ENCODE results near the gene ADGRB3.

Gene ADGRB3

GRCh38 chr6:68704485-68704884, 69.4 kb downstream of the ADGRB3 start:
- H2BK120ac ChIP-seq (ENCODE audit: low read depth, low read length) = no peak overlapping the region
- no peaks in the 10 kb centered on the region for H3K36me3 ChIP-seq (replicated peaks in 1 of 2; ENCODE audit: control insufficient read depth in 2 of 2, insufficient read depth in 2 of 2, low read length in 2 of 2)
- no peak overlapping the region for H3K23ac ChIP-seq (ENCODE audit: low read depth, low read length, poor library complexity)
- no peak overlapping the region for H3K9ac ChIP-seq (ENCODE audit: low read depth, low read length, poor library complexity)
- H3K27ac ChIP-seq (replicated peaks; ENCODE audit: low read length) = no peak overlapping the region
- no peaks in the 10 kb centered on the region for H3K79me1 ChIP-seq (ENCODE audit: low read depth, low read length)
- no peaks in the 10 kb centered on the region for H3K27me3 ChIP-seq (ENCODE audit: control insufficient read depth in 3 of 3, insufficient read depth in 3 of 3, low read depth in 1 of 3, low read length in 3 of 3)
- H4K91ac ChIP-seq (ENCODE audit: low read depth, low read length, poor library complexity) = no peak overlapping the region
- no peaks in the 10 kb centered on the region for H3K9me3 ChIP-seq (replicated peaks in 1 of 2; ENCODE audit: control insufficient read depth in 2 of 2, insufficient read depth in 1 of 2, low read depth in 1 of 2, low read length in 2 of 2)
- no peak overlapping the region for H4K8ac ChIP-seq (ENCODE audit: low read depth, low read length)
- DNase-seq (ENCODE audit: low spot score) = no peak
- H2BK12ac ChIP-seq (ENCODE audit: low read length) = no peak overlapping the region
- H3K14ac ChIP-seq (ENCODE audit: low read length) = no peak overlapping the region
- peaks cover 0 to 3% of the 10 kb centered on the region in 2 donors for H3K4me1 ChIP-seq (ENCODE audit: control insufficient read depth in 2 of 2, insufficient read depth in 1 of 2, low read depth in 1 of 2, low read length in 2 of 2)
- H2AFZ ChIP-seq (ENCODE audit: low read length) = no peak overlapping the region
- no peak overlapping the region for H2AK5ac ChIP-seq (ENCODE audit: low read depth, low read length)
- H3K18ac ChIP-seq (ENCODE audit: low read length) = no peak overlapping the region
- H2BK5ac ChIP-seq (ENCODE audit: low read length) = no peak overlapping the region
- H3K4me2 ChIP-seq (ENCODE audit: insufficient read depth, low read length, poor library complexity, severe bottlenecking) = no peak overlapping the region
- no peak overlapping the region for H3K4ac ChIP-seq (ENCODE audit: low read length)
- H3K4me3 ChIP-seq (ENCODE audit: low read length in 2 of 2) = no peak overlapping the region
- no peak overlapping the region for H2BK15ac ChIP-seq (ENCODE audit: low read length)

GRCh38 chr6:68709091-68709490, 74.0 kb downstream of the ADGRB3 start:
- H3K14ac ChIP-seq (ENCODE audit: low read length) = no peak overlapping the region
- H2AK5ac ChIP-seq (ENCODE audit: low read depth, low read length) = no peak overlapping the region
- H2BK120ac ChIP-seq (ENCODE audit: low read depth, low read length) = no peak overlapping the region
- peaks cover 1 to 4% of the 10 kb centered on the region in 2 donors for H3K4me1 ChIP-seq (ENCODE audit: control insufficient read depth in 2 of 2, insufficient read depth in 1 of 2, low read depth in 1 of 2, low read length in 2 of 2)
- no peak overlapping the region for H3K9ac ChIP-seq (ENCODE audit: low read depth, low read length, poor library complexity)
- no peaks in the 10 kb centered on the region for H3K36me3 ChIP-seq (replicated peaks in 1 of 2; ENCODE audit: control insufficient read depth in 2 of 2, insufficient read depth in 2 of 2, low read length in 2 of 2)
- no peak overlapping the region for H3K4ac ChIP-seq (ENCODE audit: low read length)
- no peak overlapping the region for H2BK5ac ChIP-seq (ENCODE audit: low read length)
- H2AFZ ChIP-seq (ENCODE audit: low read length) = no peak overlapping the region
- no peak overlapping the region for H3K4me2 ChIP-seq (ENCODE audit: insufficient read depth, low read length, poor library complexity, severe bottlenecking)
- no peak for DNase-seq (ENCODE audit: low spot score)
- H3K4me3 ChIP-seq (ENCODE audit: low read length in 2 of 2) = no peak overlapping the region
- H3K23ac ChIP-seq (ENCODE audit: low read depth, low read length, poor library complexity) = no peak overlapping the region
- H3K27ac ChIP-seq (replicated peaks; ENCODE audit: low read length) = no peak overlapping the region
- no CpG with 5 or more reads among the region's 2 CpGs for WGBS, 2 donors (ENCODE audit: extremely low coverage in 2 of 2, insufficient read length in 2 of 2, insufficient replicate concordance in 1 of 2)
- H2BK15ac ChIP-seq (ENCODE audit: low read length) = no peak overlapping the region
- no peak overlapping the region for H4K8ac ChIP-seq (ENCODE audit: low read depth, low read length)
- no peak overlapping the region for H4K91ac ChIP-seq (ENCODE audit: low read depth, low read length, poor library complexity)
- no peaks in the 10 kb centered on the region for H3K79me1 ChIP-seq (ENCODE audit: low read depth, low read length)
- no peak overlapping the region for H3K18ac ChIP-seq (ENCODE audit: low read length)
- H3K27me3 ChIP-seq (ENCODE audit: control insufficient read depth in 3 of 3, insufficient read depth in 3 of 3, low read depth in 1 of 3, low read length in 3 of 3) = no peaks in the 10 kb centered on the region
- H3K9me3 ChIP-seq (replicated peaks in 1 of 2; ENCODE audit: control insufficient read depth in 2 of 2, insufficient read depth in 1 of 2, low read depth in 1 of 2, low read length in 2 of 2) = no peaks in the 10 kb centered on the region
- H2BK12ac ChIP-seq (ENCODE audit: low read length) = no peak overlapping the region

- no peak overlapping the region for H3K4ac ChIP-seq (ENCODE audit: low read length)
These were observed 74.8 kb downstream of the ADGRB3 start for GRCh38 chr6:68709882-68710281.

GRCh38 chr6:68710496-68710895, 75.4 kb downstream of the ADGRB3 start:
- no CpG with 5 or more reads among the region's 3 CpGs for WGBS, 2 donors (ENCODE audit: extremely low coverage in 2 of 2, insufficient read length in 2 of 2, insufficient replicate concordance in 1 of 2)

More at GRCh38 chr6:68709882-68710281, 74.8 kb downstream of the ADGRB3 start:
- Histone ChIP-seq H3K27me3 (ENCODE audit: control insufficient read depth in 3 of 3, insufficient read depth in 3 of 3, low read depth in 1 of 3, low read length in 3 of 3) (no peaks in the 10 kb centered on the region), H3K23ac (ENCODE audit: low read depth, low read length, poor library complexity) (no peak overlapping the region), H3K9me3 (replicated peaks in 1 of 2; ENCODE audit: control insufficient read depth in 2 of 2, insufficient read depth in 1 of 2, low read depth in 1 of 2, low read length in 2 of 2) (no peaks in the 10 kb centered on the region), H3K27ac (replicated peaks; ENCODE audit: low read length) (no peak overlapping the region), H3K18ac (ENCODE audit: low read length) (no peak overlapping the region), H4K8ac (ENCODE audit: low read depth, low read length) (no peak overlapping the region), H3K9ac (ENCODE audit: low read depth, low read length, poor library complexity) (no peak overlapping the region), H3K4me2 (ENCODE audit: insufficient read depth, low read length, poor library complexity, severe bottlenecking) (no peak overlapping the region), H3K4me3 (ENCODE audit: low read length in 2 of 2) (no peak overlapping the region), H3K14ac (ENCODE audit: low read length) (no peak overlapping the region), H3K79me1 (ENCODE audit: low read depth, low read length) (no peaks in the 10 kb centered on the region), H4K91ac (ENCODE audit: low read depth, low read length, poor library complexity) (no peak overlapping the region), H2AK5ac (ENCODE audit: low read depth, low read length) (no peak overlapping the region), H3K36me3 (replicated peaks in 1 of 2; ENCODE audit: control insufficient read depth in 2 of 2, insufficient read depth in 2 of 2, low read length in 2 of 2) (no peaks in the 10 kb centered on the region), H2BK5ac (ENCODE audit: low read length) (no peak overlapping the region), H3K4me1 (ENCODE audit: control insufficient read depth in 2 of 2, insufficient read depth in 1 of 2, low read depth in 1 of 2, low read length in 2 of 2) (peaks cover 1 to 4% of the 10 kb centered on the region in 2 donors), H2BK12ac (ENCODE audit: low read length) (no peak overlapping the region), H2AFZ (ENCODE audit: low read length) (no peak overlapping the region), H2BK15ac (ENCODE audit: low read length) (no peak overlapping the region), H2BK120ac (ENCODE audit: low read depth, low read length) (no peak overlapping the region)
- no peak for DNase-seq (ENCODE audit: low spot score)

More at GRCh38 chr6:68710496-68710895, 75.4 kb downstream of the ADGRB3 start:
- Histone ChIP-seq H4K91ac (ENCODE audit: low read depth, low read length, poor library complexity) (no peak overlapping the region), H3K36me3 (replicated peaks in 1 of 2; ENCODE audit: control insufficient read depth in 2 of 2, insufficient read depth in 2 of 2, low read length in 2 of 2) (no peaks in the 10 kb centered on the region), H3K9ac (ENCODE audit: low read depth, low read length, poor library complexity) (no peak overlapping the region), H3K27ac (replicated peaks; ENCODE audit: low read length) (no peak overlapping the region), H2AK5ac (ENCODE audit: low read depth, low read length) (no peak overlapping the region), H2BK5ac (ENCODE audit: low read length) (no peak overlapping the region), H3K23ac (ENCODE audit: low read depth, low read length, poor library complexity) (no peak overlapping the region), H2AFZ (ENCODE audit: low read length) (no peak overlapping the region), H3K4me1 (ENCODE audit: control insufficient read depth in 2 of 2, insufficient read depth in 1 of 2, low read depth in 1 of 2, low read length in 2 of 2) (peaks cover 1 to 4% of the 10 kb centered on the region in 2 donors), H3K4ac (ENCODE audit: low read length) (no peak overlapping the region), H3K79me1 (ENCODE audit: low read depth, low read length) (no peaks in the 10 kb centered on the region), H4K8ac (ENCODE audit: low read depth, low read length) (no peak overlapping the region), H3K14ac (ENCODE audit: low read length) (no peak overlapping the region), H3K4me2 (ENCODE audit: insufficient read depth, low read length, poor library complexity, severe bottlenecking) (no peak overlapping the region), H2BK12ac (ENCODE audit: low read length) (no peak overlapping the region), H3K18ac (ENCODE audit: low read length) (no peak overlapping the region), H3K4me3 (ENCODE audit: low read length in 2 of 2) (no peak overlapping the region), H3K27me3 (ENCODE audit: control insufficient read depth in 3 of 3, insufficient read depth in 3 of 3, low read depth in 1 of 3, low read length in 3 of 3) (no peaks in the 10 kb centered on the region), H2BK15ac (ENCODE audit: low read length) (no peak overlapping the region), H2BK120ac (ENCODE audit: low read depth, low read length) (no peak overlapping the region), H3K9me3 (replicated peaks in 1 of 2; ENCODE audit: control insufficient read depth in 2 of 2, insufficient read depth in 1 of 2, low read depth in 1 of 2, low read length in 2 of 2) (no peaks in the 10 kb centered on the region)
- no peak for DNase-seq (ENCODE audit: low spot score)

All from neuronal stem cell (in vitro differentiated cells).